Breast epithelium (tissue), 4 donors: Measurements from ENCODE around the gene CFAP141. TPM values are rescaled to one million over a fixed set of nuclear protein-coding genes. Genes with fewer than 3 reads are reported as not detected.

ENCODE experiments used
- DNase-seq, 2 donors: peaks; one replicate each; pipeline ENCODE4 v3.0.0-alpha.2; 2019; ENCODE audit warnings: low spot score in 2 of 2
- H3K27ac ChIP-seq, 2 donors: fragments of 200-600 bp; sonication (generic) in 1 of 2; one replicate each; pipeline ENCODE4 v1.5.1; 2016 to 2019; ENCODE audit warnings: mild to moderate bottlenecking in 1 of 2
- H3K27me3 ChIP-seq, 2 donors: fragments of 200-600 bp; sonication (generic) in 1 of 2; one replicate each; pipeline versions ENCODE4 v1.5.1 to v1.6.0; 2017 to 2019; ENCODE audit warnings: control low read depth in 1 of 2, mild to moderate bottlenecking in 1 of 2
- H3K36me3 ChIP-seq: fragments of 200-600 bp; one replicate; pipeline ENCODE4 v1.5.1; 2019
- H3K4me1 ChIP-seq, 2 donors: fragments of 200-600 bp; sonication (generic); one replicate each; pipeline ENCODE4 v1.5.1; 2016 to 2019; ENCODE audit warnings: control low read depth in 1 of 2
- H3K4me3 ChIP-seq, 3 donors: fragments of 200-600 bp; sonication (generic); 1 replicate in 2 of 3; 2 replicates in 1 of 3; pipeline ENCODE4 v1.5.1; 2016 to 2019; ENCODE audit warnings: mild to moderate bottlenecking in 3 of 3, moderate library complexity in 2 of 3
- H3K9me3 ChIP-seq, 2 donors: fragments of 200-600 bp; sonication (generic) in 1 of 2; one replicate each; pipeline ENCODE4 v1.5.1; 2016 to 2019; ENCODE audit warnings: control low read depth in 1 of 2
- POLR2A ChIP-seq: fragments of 450-650 bp; IDR thresholded peaks from one replicate; pipeline ENCODE4 v1.6.1; 2016; ENCODE audit warnings: antibody characterized with exemption, mild to moderate bottlenecking, moderate library complexity
- POLR2AphosphoS5 ChIP-seq, 3 donors: sonication (generic); formaldehyde crosslinking; IDR thresholded peaks; one replicate each; pipeline ENCODE4 v1.6.1; 2017; ENCODE audit warnings: antibody characterized with exemption in 3 of 3
- intact Hi-C: fragments of 100-400 bp; cut with DNase I; formaldehyde crosslinking; loops from one replicate; pipeline ENCODE4 v1.15.1; 2023; ENCODE audit warnings: low total_unique reads
- total RNA-seq, 3 donors: library from RNA; depleted of rRNA; stranded (reverse); fragments of >200 nt; gene quantifications; one replicate each; pipeline ENCODE4 v1.1.0, GENCODE V29; 2016
- TF ChIP-seq, protein P1 (sequence below), 3 donors: fragments of 450-650 bp; IDR thresholded peaks; one replicate each; pipeline ENCODE4 v1.5.1; 2016 to 2017; ENCODE audit warnings: antibody characterized with exemption in 3 of 3, mild to moderate bottlenecking in 3 of 3, moderate library complexity in 3 of 3

The CFAP141 gene
- total RNA-seq, 3 donors from 2014 or later: not detected

- TF ChIP-seq POLR2AphosphoS5 (IDR thresholded peaks at IDR 0.05) (no peak), POLR2A (no peak)
- TF ChIP-seq, protein P1, sequence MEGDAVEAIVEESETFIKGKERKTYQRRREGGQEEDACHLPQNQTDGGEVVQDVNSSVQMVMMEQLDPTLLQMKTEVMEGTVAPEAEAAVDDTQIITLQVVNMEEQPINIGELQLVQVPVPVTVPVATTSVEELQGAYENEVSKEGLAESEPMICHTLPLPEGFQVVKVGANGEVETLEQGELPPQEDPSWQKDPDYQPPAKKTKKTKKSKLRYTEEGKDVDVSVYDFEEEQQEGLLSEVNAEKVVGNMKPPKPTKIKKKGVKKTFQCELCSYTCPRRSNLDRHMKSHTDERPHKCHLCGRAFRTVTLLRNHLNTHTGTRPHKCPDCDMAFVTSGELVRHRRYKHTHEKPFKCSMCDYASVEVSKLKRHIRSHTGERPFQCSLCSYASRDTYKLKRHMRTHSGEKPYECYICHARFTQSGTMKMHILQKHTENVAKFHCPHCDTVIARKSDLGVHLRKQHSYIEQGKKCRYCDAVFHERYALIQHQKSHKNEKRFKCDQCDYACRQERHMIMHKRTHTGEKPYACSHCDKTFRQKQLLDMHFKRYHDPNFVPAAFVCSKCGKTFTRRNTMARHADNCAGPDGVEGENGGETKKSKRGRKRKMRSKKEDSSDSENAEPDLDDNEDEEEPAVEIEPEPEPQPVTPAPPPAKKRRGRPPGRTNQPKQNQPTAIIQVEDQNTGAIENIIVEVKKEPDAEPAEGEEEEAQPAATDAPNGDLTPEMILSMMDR (IDR thresholded peaks at IDR 0.05): no peak
- Histone ChIP-seq H3K36me3 (no peaks in the 10 kb centered on the region), H3K4me1 (no peaks in the 10 kb centered on the region), H3K27ac (peak within 1 kb of the TSS; percentile 43 to 77), H3K9me3 (no peaks in the 10 kb centered on the region), H3K27me3 (no peaks in the 10 kb centered on the region), H3K4me3 (no peak within 1 kb of the TSS)
- no peak for DNase-seq
- intact Hi-C loops: no loop called here
Measured at GRCh38 chr1:154154534-154155191, 51.5 kb downstream of the CFAP141 start, which contains the start of gene NUP210L. Gene NUP210L, minus strand, starts transcription at chr1:154155073.

DNA sequence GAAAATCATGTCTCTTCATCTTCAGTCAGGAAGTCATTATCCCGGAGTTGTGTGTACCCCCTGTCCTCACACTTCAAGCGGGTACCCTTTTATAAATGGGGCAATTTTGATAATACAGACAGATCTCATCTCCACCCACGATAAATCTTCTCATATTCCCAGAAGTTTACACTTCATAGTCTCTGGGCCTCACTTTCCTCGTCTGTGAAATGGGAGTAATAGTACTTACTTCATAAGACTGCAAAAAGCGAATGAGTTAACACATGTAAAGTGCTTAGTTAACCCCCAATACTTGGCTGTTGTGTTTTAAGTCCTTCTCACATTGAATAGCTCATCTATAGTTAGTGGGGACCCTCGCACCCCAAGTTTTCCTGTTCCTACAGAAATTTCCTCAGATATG lies 52.1 kb downstream of the CFAP141 start:
- no peak for DNase-seq
- intact Hi-C loops: no loop called here
- no peaks in the 10 kb centered on the region for H3K36me3 ChIP-seq
- no peak overlapping the region for H3K4me3 ChIP-seq
- no peaks in the 10 kb centered on the region for H3K9me3 ChIP-seq
- H3K27ac ChIP-seq: peak overlapping the region; percentile 43 to 77
- no peaks in the 10 kb centered on the region for H3K27me3 ChIP-seq
- no peaks in the 10 kb centered on the region for H3K4me1 ChIP-seq
- TF ChIP-seq POLR2AphosphoS5 (IDR thresholded peaks at IDR 0.05) (no peak), POLR2A (no peak)
- TF ChIP-seq, protein P1 (IDR thresholded peaks at IDR 0.05): no peak

DNA sequence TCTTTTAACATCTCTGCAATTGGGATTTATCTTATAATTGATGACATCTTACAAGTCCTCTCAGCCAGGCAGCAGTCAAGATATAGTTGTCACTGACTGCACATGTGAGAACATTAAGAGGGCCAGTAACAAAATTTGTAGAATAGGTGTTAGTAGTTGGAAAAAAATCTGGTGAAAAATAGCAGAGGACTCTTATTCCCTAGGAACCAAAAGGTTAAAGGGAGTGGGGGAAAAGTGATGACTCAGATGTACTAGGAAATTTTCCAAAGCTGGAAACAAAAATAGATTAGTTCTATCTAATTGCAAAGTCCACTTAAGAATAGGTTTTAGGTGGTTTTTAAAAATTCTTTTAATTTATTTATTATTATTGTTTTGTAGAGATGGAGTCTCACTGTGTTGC lies 54.8 kb downstream of the CFAP141 start:
- H3K36me3 ChIP-seq: no peaks in the 10 kb centered on the region
- no peaks in the 10 kb centered on the region for H3K4me1 ChIP-seq
- H3K27ac ChIP-seq: no peak overlapping the region
- TF ChIP-seq POLR2AphosphoS5 (IDR thresholded peaks at IDR 0.05): no peak
- TF ChIP-seq, protein P1 (IDR thresholded peaks at IDR 0.05): no peak
- no peak for TF ChIP-seq POLR2A
- no peaks in the 10 kb centered on the region for H3K9me3 ChIP-seq
- DNase-seq: no peak
- no peaks in the 10 kb centered on the region for H3K27me3 ChIP-seq
- H3K4me3 ChIP-seq: no peak overlapping the region
- intact Hi-C loops: no loop called here

Other genes with a start within 250 kb of the CFAP141 start
- 10 to 100 TPM; 16.2 to 19.7 (median 19.0) TPM for gene CRTC2, start 247.7 kb downstream of the CFAP141 start, total RNA-seq
- gene SLC39A1, start 242.8 kb downstream of the CFAP141 start, total RNA-seq: 100 to 1,000 TPM; 102 to 119 (median 111) TPM
- gene CREB3L4, start 238.4 kb downstream of the CFAP141 start, total RNA-seq: 10 to 100 TPM; 10.6 to 80.5 (median 65.2) TPM
- 100 to 1,000 TPM; 237 to 315 (median 268) TPM for gene JTB, start 228.7 kb downstream of the CFAP141 start, total RNA-seq
- 10 to 100 TPM; 45.8 to 68.3 (median 62.6) TPM for gene RAB13, start 220.0 kb downstream of the CFAP141 start, total RNA-seq
- 1,000 to 10,000 TPM; 2,845 to 3,909 (median 3,226) TPM for gene RPS27, start 215.6 kb downstream of the CFAP141 start, total RNA-seq
- under 1 TPM in 1 of 3 donors, not detected in 2; under 0.01 TPM for gene NUP210L, start 51.3 kb downstream of the CFAP141 start, total RNA-seq
- gene TPM3, start 14.2 kb downstream of the CFAP141 start, total RNA-seq: 100 to 1,000 TPM; 236 to 302 (median 245) TPM
- gene UBAP2L, start 14.6 kb upstream of the CFAP141 start, total RNA-seq: 10 to 100 TPM; 64.8 to 79.3 (median 70.1) TPM
- 100 to 1,000 TPM; 108 to 125 (median 120) TPM for gene HAX1, start 66.3 kb upstream of the CFAP141 start, total RNA-seq
- gene AQP10, start 114.8 kb upstream of the CFAP141 start, total RNA-seq: under 1 TPM in 1 of 3 donors, not detected in 2; 0.44 TPM
- gene ATP8B2, start 119.2 kb upstream of the CFAP141 start, total RNA-seq: 10 to 100 TPM; 34.5 to 64.8 (median 61.3) TPM
- 10 to 100 TPM; 23.6 to 26.8 (median 24.0) TPM for gene IL6R, start 199.0 kb upstream of the CFAP141 start, total RNA-seq